GM18519 (cell line): ENCODE results near the gene GPC6.

Experiments
- ATAC-seq: cut with Tn5 transposase; IDR thresholded peaks from one replicate; pipeline ENCODE4 v1.9.1; 2021; ENCODE audit warnings: mild to moderate bottlenecking, moderate library complexity; ENCODE audit not compliant: unreplicated experiment, low FRiP score

GPC6 gene

GRCh38 chr13:94058821-94059360 lies 832.3 kb downstream of the GPC6 start:
- ATAC-seq, result no peak

- ATAC-seq, result no peak
Observed at GRCh38 chr13:94061301-94061700, 834.7 kb downstream of the GPC6 start.

GRCh38 chr13:94063096-94063495 lies 836.5 kb downstream of the GPC6 start:
- no peak for ATAC-seq

GRCh38 chr13:94063848-94064247 lies 837.2 kb downstream of the GPC6 start:
- no peak for ATAC-seq

GRCh38 chr13:94065741-94066140 lies 839.1 kb downstream of the GPC6 start:
- no peak for ATAC-seq

GRCh38 chr13:94073007-94073744 lies 846.6 kb downstream of the GPC6 start:
- ATAC-seq, result no peak

- ATAC-seq, result no peak
Observed at GRCh38 chr13:94079876-94080275, 853.3 kb downstream of the GPC6 start.

GRCh38 chr13:94080527-94080926 lies 853.9 kb downstream of the GPC6 start:
- no peak for ATAC-seq

GRCh38 chr13:94087100-94087499 lies 860.5 kb downstream of the GPC6 start:
- ATAC-seq, result no peak

GRCh38 chr13:94088742-94089141 lies 862.1 kb downstream of the GPC6 start:
- ATAC-seq, result no peak

GRCh38 chr13:94090773-94091480 lies 864.3 kb downstream of the GPC6 start:
- ATAC-seq, result no peak

- no peak for ATAC-seq
Observed at GRCh38 chr13:94093652-94094315, 867.2 kb downstream of the GPC6 start.

- ATAC-seq, result no peak
Observed at GRCh38 chr13:94109715-94110374, 883.2 kb downstream of the GPC6 start.

- ATAC-seq, result no peak
Observed at GRCh38 chr13:94112227-94112626, 885.6 kb downstream of the GPC6 start.

- ATAC-seq, result no peak
Observed at GRCh38 chr13:94112731-94113130, 886.1 kb downstream of the GPC6 start.

GRCh38 chr13:94113245-94113644 lies 886.6 kb downstream of the GPC6 start:
- ATAC-seq, result no peak

- no peak for ATAC-seq
Observed at GRCh38 chr13:94114166-94114565, 887.6 kb downstream of the GPC6 start.

GRCh38 chr13:94115054-94115453 lies 888.4 kb downstream of the GPC6 start:
- ATAC-seq, result no peak

- no peak for ATAC-seq
Observed at GRCh38 chr13:94119360-94119936, 892.8 kb downstream of the GPC6 start.

- no peak for ATAC-seq
Observed at GRCh38 chr13:94120878-94121277, 894.3 kb downstream of the GPC6 start.
